GM12878 (cell line): ENCODE data around the gene BICDL2.

Source experiments
- ATF2 ChIP-seq: IDR thresholded peaks from 2 replicates; pipeline ENCODE4 v1.6.1; 2012; ENCODE audit warnings: low read length, inconsistent platforms
- CTCF ChIP-seq, 3 experiments: IDR thresholded peaks in 2 of 3; conservative IDR thresholded peaks in 1 of 3; 2 replicates each; pipeline ENCODE4 v1.5.1; 2011; ENCODE audit warnings: low read depth in 3 of 3, low read length in 3 of 3, mild to moderate bottlenecking in 3 of 3, control low read depth in 2 of 3, moderate library complexity in 2 of 3, inconsistent platforms in 1 of 3, mixed read lengths in 1 of 3; ENCODE audit not compliant: control insufficient read depth in 2 of 3, insufficient read depth in 1 of 3; ENCODE audit errors: extremely low read depth in 1 of 3
- HDAC2 ChIP-seq: fragments of 200-600 bp; sonication (generic); IDR thresholded peaks from 2 replicates; pipeline ENCODE4 v1.6.1; 2017
- NBN ChIP-seq: fragments of 450-650 bp; IDR thresholded peaks from 2 replicates; pipeline ENCODE4 v1.6.1; 2016
- POLR2A ChIP-seq: IDR thresholded peaks from 2 replicates; pipeline ENCODE4 v1.6.1; 2011; ENCODE audit warnings: low read depth, mild to moderate bottlenecking, low read length
- POLR2AphosphoS2 ChIP-seq: IDR thresholded peaks from 2 replicates; pipeline ENCODE4 v1.6.1; 2011; ENCODE audit warnings: low read depth, mild to moderate bottlenecking, low read length, improper control_type of control experiment, moderate library complexity
- SPI1 ChIP-seq: IDR thresholded peaks from 2 replicates; pipeline ENCODE4 v1.6.1; 2011; ENCODE audit warnings: low read depth, mild to moderate bottlenecking, low read length, moderate library complexity, borderline replicate concordance; ENCODE audit not compliant: insufficient read depth
- USF2 ChIP-seq: IDR thresholded peaks from 2 replicates; pipeline ENCODE4 v1.6.1; 2011; ENCODE audit warnings: low read depth, low read length, improper control_type of control experiment, borderline replicate concordance
- YY1 ChIP-seq: IDR thresholded peaks from 2 replicates; pipeline ENCODE4 v1.6.1; 2011; ENCODE audit warnings: low read depth, mild to moderate bottlenecking, low read length

- no peak for TF ChIP-seq YY1
- no peak for TF ChIP-seq CTCF (IDR thresholded peaks at IDR 0.05 in 2 of 3, conservative IDR thresholded peaks at IDR 0.05 in 1 of 3; ENCODE audit: control insufficient read depth in 2 of 3, extremely low read depth in 1 of 3, insufficient read depth in 1 of 3, low read depth in 3 of 3, low read length in 3 of 3)
- no peak for TF ChIP-seq POLR2A
- TF ChIP-seq NBN: no peak
- no peak for TF ChIP-seq USF2
- no peak for TF ChIP-seq HDAC2
- TF ChIP-seq ATF2: no peak
- no peak for TF ChIP-seq SPI1
- no peak for TF ChIP-seq POLR2AphosphoS2
Measured at GRCh38 chr16:3071655-3072054, 34.9 kb upstream of the BICDL2 start.
